A549 (cell line): ENCODE results near the gene GREB1.

Source experiments
- CTCF ChIP-seq: fragments of >200 bp; sonication (Bioruptor Twin); formaldehyde crosslinking; IDR thresholded peaks from 3 replicates; pipeline ENCODE4 v1.5.1; 2016
- ZC3H11A ChIP-seq: fragments of 450-650 bp; IDR thresholded peaks from 2 replicates; pipeline ENCODE4 v1.6.1; 2014; ENCODE audit warnings: antibody characterized with exemption, mild to moderate bottlenecking

- TF ChIP-seq CTCF (no peak), ZC3H11A (no peak)
Observed at GRCh38 chr2:11514081-11514730, 19.6 kb upstream of the GREB1 start.
